ENCODE measurements around the gene PMEPA1.
A peak's percentile ranks its signal among the peaks of the same experiment; 100 is the strongest.

Gene PMEPA1

DNA sequence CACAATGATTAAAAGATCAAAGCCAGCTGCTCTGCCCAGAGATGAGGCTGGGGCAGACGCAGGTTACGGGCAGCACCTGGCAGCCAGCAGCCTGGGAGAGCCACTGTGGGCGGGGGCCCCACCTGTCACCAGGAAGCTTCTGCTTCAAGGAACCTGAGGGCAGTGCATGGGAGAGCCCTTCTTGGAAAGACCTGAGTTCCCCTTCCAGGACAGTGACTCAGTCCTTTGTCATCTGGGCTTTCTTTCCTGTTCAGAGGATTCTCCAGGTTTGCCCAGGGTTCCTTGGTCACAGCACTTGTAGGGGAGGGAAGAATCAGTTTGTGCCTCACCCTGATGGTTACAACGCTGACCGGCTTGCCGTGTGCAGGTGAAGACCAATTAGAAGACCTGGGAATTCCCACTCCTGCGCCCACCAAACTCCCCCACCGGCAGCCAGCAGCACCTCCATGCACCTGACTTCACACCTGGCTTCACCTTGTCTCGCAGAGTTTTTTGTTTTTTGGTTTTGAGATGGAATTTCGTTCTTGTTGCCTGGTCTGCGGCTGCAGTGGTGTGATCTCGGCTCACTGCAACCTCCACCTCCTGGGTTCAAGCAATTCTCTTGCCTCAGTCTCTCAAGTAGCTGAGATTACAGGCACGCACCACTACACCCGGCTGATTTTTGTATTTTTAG is 91.6 kb downstream of the PMEPA1 start:
- Histone ChIP-seq H3K27ac (ENCODE audit: low read depth, low read length) (no peak overlapping the region), H3K9me3 (ENCODE audit: control insufficient read depth, insufficient read depth, low read length) (no peaks in the 10 kb centered on the region), H3K36me3 (ENCODE audit: control insufficient read depth, low read length) (no peaks in the 10 kb centered on the region), H3K27me3 (ENCODE audit: control insufficient read depth, low read length) (peaks cover 80% of the 10 kb centered on the region), H3K79me2 (ENCODE audit: control insufficient read depth, low read length) (no peaks in the 10 kb centered on the region), H3K4me2 (ENCODE audit: low read length) (peak overlapping the region; percentile 69), H3F3A (ENCODE audit: control insufficient read depth, insufficient read depth) (peaks cover 22% of the 10 kb centered on the region), H3K4me3 (ENCODE audit: low read length) (peak overlapping the region; percentile 12; the same call in 1 of the 2 replicates), H3K4me1 (ENCODE audit: control insufficient read depth, low read length) (peaks cover 50% of the 10 kb centered on the region), H3K9me2 (replicated peaks; ENCODE audit: control insufficient read depth, low read length) (no peaks in the 10 kb centered on the region), H4K20me1 (ENCODE audit: control insufficient read depth, insufficient read depth, low read depth, low read length) (peaks cover 23% of the 10 kb centered on the region)
- TF ChIP-seq EZH2phosphoT487 (IDR thresholded peaks at IDR 0.05; ENCODE audit: borderline replicate concordance, low read length): no peak
- TF ChIP-seq, protein P1, sequence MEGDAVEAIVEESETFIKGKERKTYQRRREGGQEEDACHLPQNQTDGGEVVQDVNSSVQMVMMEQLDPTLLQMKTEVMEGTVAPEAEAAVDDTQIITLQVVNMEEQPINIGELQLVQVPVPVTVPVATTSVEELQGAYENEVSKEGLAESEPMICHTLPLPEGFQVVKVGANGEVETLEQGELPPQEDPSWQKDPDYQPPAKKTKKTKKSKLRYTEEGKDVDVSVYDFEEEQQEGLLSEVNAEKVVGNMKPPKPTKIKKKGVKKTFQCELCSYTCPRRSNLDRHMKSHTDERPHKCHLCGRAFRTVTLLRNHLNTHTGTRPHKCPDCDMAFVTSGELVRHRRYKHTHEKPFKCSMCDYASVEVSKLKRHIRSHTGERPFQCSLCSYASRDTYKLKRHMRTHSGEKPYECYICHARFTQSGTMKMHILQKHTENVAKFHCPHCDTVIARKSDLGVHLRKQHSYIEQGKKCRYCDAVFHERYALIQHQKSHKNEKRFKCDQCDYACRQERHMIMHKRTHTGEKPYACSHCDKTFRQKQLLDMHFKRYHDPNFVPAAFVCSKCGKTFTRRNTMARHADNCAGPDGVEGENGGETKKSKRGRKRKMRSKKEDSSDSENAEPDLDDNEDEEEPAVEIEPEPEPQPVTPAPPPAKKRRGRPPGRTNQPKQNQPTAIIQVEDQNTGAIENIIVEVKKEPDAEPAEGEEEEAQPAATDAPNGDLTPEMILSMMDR (IDR thresholded peaks at IDR 0.05; ENCODE audit: low read depth, low read length, poor library complexity, severe bottlenecking): no peak

DNA sequence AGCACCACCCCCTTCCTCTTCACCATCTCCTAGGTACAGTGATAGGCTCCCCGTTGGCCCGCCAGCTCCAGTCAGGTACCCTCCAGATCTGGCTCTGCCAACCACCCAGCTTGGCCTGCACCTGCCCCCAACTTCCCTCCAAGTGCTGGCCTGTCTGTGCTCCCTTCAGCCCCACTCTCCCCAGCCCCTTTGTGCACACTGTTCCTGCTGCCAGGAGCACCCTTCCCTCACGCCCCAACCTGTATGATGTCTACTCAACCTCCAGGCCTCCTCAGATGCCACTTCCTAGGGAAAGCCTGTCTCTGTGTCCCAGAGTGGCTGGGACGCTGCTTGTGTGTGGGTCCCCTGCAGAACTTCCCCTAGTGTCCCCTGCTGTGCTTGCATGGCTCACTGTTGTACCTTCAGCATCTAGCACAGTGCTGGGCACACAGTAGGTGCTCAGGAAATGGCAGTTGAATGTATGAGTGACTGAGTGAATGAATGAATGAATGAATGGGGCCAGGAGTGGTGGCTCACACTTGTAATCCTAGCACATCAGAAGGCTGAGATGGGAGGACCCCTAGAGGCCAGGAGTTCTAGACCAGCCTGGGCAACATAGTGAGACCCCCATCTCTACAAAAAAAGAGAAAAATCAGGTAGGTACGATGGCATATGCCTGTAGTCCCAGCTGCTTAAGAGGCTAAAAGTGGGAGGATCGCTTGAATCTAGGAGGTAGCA is 92.6 kb downstream of the PMEPA1 start:
- no peak overlapping the region for H3K4me3 ChIP-seq (ENCODE audit: low read length)
- H3K4me1 ChIP-seq (ENCODE audit: control insufficient read depth, low read length): peaks cover 48% of the 10 kb centered on the region
- no peak overlapping the region for H3K4me2 ChIP-seq (ENCODE audit: low read length)
- no peaks in the 10 kb centered on the region for H3K36me3 ChIP-seq (ENCODE audit: control insufficient read depth, low read length)
- peaks cover 23% of the 10 kb centered on the region for H4K20me1 ChIP-seq (ENCODE audit: control insufficient read depth, insufficient read depth, low read depth, low read length)
- H3F3A ChIP-seq (ENCODE audit: control insufficient read depth, insufficient read depth): peaks cover 22% of the 10 kb centered on the region
- H3K9me3 ChIP-seq (ENCODE audit: control insufficient read depth, insufficient read depth, low read length): no peaks in the 10 kb centered on the region
- H3K27ac ChIP-seq (ENCODE audit: low read depth, low read length): no peak overlapping the region
- peaks cover 77% of the 10 kb centered on the region for H3K27me3 ChIP-seq (ENCODE audit: control insufficient read depth, low read length)
- no peaks in the 10 kb centered on the region for H3K79me2 ChIP-seq (ENCODE audit: control insufficient read depth, low read length)
- no peaks in the 10 kb centered on the region for H3K9me2 ChIP-seq (replicated peaks; ENCODE audit: control insufficient read depth, low read length)
- TF ChIP-seq, protein P1 (IDR thresholded peaks at IDR 0.05; ENCODE audit: low read depth, low read length, poor library complexity, severe bottlenecking): peak; percentile 41
- no peak for TF ChIP-seq EZH2phosphoT487 (IDR thresholded peaks at IDR 0.05; ENCODE audit: borderline replicate concordance, low read length)

DNA sequence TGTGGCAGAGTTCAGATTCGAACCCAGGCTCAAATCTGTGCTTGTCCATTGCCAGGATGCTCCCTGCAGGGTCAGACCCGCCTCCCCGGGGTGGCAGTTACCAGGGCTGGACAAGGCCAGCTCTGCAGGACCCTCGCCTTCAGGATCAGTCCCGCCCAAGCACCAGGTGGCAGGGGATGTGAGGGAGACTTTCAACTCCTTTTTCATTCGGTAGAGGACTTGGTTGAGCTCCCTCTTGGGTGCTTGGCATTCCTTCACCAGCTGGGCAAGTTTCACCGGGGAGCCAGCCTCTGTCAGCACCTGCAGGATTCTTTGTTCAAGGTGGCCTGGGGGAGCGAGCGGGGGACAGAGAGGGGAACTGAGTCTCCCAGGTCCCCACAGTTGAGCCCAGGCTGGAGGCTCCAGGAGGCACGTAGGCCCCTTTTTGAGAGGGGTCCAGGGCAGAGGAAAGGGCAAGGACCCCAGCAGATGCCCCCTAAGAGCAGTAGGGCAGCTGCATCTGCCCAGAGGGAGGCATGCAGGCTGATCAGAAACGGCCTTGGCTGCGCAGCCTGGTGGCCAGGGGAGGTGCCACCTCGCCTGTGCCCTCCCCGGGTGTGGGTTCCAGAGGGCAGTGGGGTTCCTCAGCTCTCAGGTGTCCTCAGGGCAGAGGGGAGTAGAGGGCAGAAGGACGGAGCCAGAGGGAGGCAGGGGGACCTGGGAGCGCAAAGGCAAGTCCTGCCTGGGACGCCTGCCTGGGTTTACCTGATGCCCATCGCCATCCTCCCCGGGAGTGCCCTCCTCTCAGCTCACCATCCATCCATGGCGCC is 93.5 kb downstream of the PMEPA1 start:
- H3K9me2 ChIP-seq (replicated peaks; ENCODE audit: control insufficient read depth, low read length): no peaks in the 10 kb centered on the region
- no peaks in the 10 kb centered on the region for H3K79me2 ChIP-seq (ENCODE audit: control insufficient read depth, low read length)
- peaks cover 75% of the 10 kb centered on the region for H3K27me3 ChIP-seq (ENCODE audit: control insufficient read depth, low read length)
- peaks cover 40% of the 10 kb centered on the region for H3K4me1 ChIP-seq (ENCODE audit: control insufficient read depth, low read length)
- peaks cover 22% of the 10 kb centered on the region for H3F3A ChIP-seq (ENCODE audit: control insufficient read depth, insufficient read depth)
- TF ChIP-seq, protein P1 (IDR thresholded peaks at IDR 0.05; ENCODE audit: low read depth, low read length, poor library complexity, severe bottlenecking): no peak
- TF ChIP-seq EZH2phosphoT487 (IDR thresholded peaks at IDR 0.05; ENCODE audit: borderline replicate concordance, low read length): no peak
- H3K9me3 ChIP-seq (ENCODE audit: control insufficient read depth, insufficient read depth, low read length): no peaks in the 10 kb centered on the region
- no peak overlapping the region for H3K4me3 ChIP-seq (ENCODE audit: low read length)
- peaks cover 17% of the 10 kb centered on the region for H4K20me1 ChIP-seq (ENCODE audit: control insufficient read depth, insufficient read depth, low read depth, low read length)
- H3K27ac ChIP-seq (ENCODE audit: low read depth, low read length): no peak overlapping the region
- H3K36me3 ChIP-seq (ENCODE audit: control insufficient read depth, low read length): no peaks in the 10 kb centered on the region
- no peak overlapping the region for H3K4me2 ChIP-seq (ENCODE audit: low read length)
